ENCODE measurements around the gene OGN.

Gene OGN

GRCh38 chr9:92402826-92403745, 1.3 kb downstream of the OGN start:
- peak; percentile 3 for FAIRE-seq

- no peak for FAIRE-seq
These were observed 2.0 kb downstream of the OGN start for GRCh38 chr9:92402360-92402759.

- FAIRE-seq = no peak
These were observed 6.5 kb downstream of the OGN start for GRCh38 chr9:92397853-92398252.

- FAIRE-seq = no peak
These were observed 8.8 kb downstream of the OGN start for GRCh38 chr9:92395617-92396016.

GRCh38 chr9:92393686-92394085, 10.7 kb downstream of the OGN start:
- FAIRE-seq = no peak

GRCh38 chr9:92392690-92393089, 11.7 kb downstream of the OGN start:
- no peak for FAIRE-seq

GRCh38 chr9:92385953-92386352, 18.4 kb downstream of the OGN start:
- no peak for FAIRE-seq

GRCh38 chr9:92385477-92385876, 18.9 kb downstream of the OGN start:
- FAIRE-seq = peak; percentile 62

GRCh38 chr9:92385001-92385400, 19.4 kb downstream of the OGN start:
- FAIRE-seq = no peak

GRCh38 chr9:92384375-92384774, 20.0 kb downstream of the OGN start:
- no peak for FAIRE-seq

GRCh38 chr9:92381775-92382174, 22.6 kb downstream of the OGN start:
- FAIRE-seq = no peak

- FAIRE-seq = no peak
These were observed 23.8 kb downstream of the OGN start for GRCh38 chr9:92380603-92381002.

GRCh38 chr9:92378865-92379560, 25.4 kb downstream of the OGN start:
- FAIRE-seq = no peak

- no peak for FAIRE-seq
These were observed 26.5 kb downstream of the OGN start for GRCh38 chr9:92377876-92378275.

- FAIRE-seq = no peak
These were observed 31.2 kb downstream of the OGN start for GRCh38 chr9:92373167-92373566.

GRCh38 chr9:92369075-92369474, 35.3 kb downstream of the OGN start:
- FAIRE-seq = no peak

- FAIRE-seq = no peak
These were observed 44.3 kb downstream of the OGN start for GRCh38 chr9:92360083-92360482.

- FAIRE-seq = no peak
These were observed 44.9 kb downstream of the OGN start for GRCh38 chr9:92359394-92359995.

GRCh38 chr9:92353051-92353450, 51.3 kb downstream of the OGN start:
- no peak for FAIRE-seq

GRCh38 chr9:92350740-92351133, 53.6 kb downstream of the OGN start:
- no peak for FAIRE-seq

- no peak for FAIRE-seq
These were observed 54.3 kb downstream of the OGN start for GRCh38 chr9:92349771-92350739.

- no peak for FAIRE-seq
These were observed 58.8 kb downstream of the OGN start for GRCh38 chr9:92345582-92345981.
